Ishikawa (cell line): ENCODE data around the gene OR10AG1.

ENCODE experiments used
- CEBPB ChIP-seq: IDR thresholded peaks from 2 replicates; pipeline ENCODE4 v1.6.1; 2012
- CREB1 ChIP-seq: IDR thresholded peaks from 2 replicates; pipeline ENCODE4 v1.6.1; 2012; ENCODE audit warnings: low read depth
- EGR1 ChIP-seq: IDR thresholded peaks from 2 replicates; pipeline ENCODE4 v1.6.1; 2012
- EP300 ChIP-seq: IDR thresholded peaks from 2 replicates; pipeline ENCODE4 v1.6.1; 2012; ENCODE audit warnings: borderline replicate concordance
- FOXM1 ChIP-seq: IDR thresholded peaks from 2 replicates; pipeline ENCODE4 v1.6.1; 2012; ENCODE audit warnings: low read depth, borderline replicate concordance
- MAX ChIP-seq: IDR thresholded peaks from 2 replicates; pipeline ENCODE4 v1.6.1; 2012
- NFIC ChIP-seq: IDR thresholded peaks from 2 replicates; pipeline ENCODE4 v1.6.1; 2012
- RAD21 ChIP-seq: IDR thresholded peaks from 2 replicates; pipeline ENCODE4 v1.6.1; 2012; ENCODE audit warnings: low read depth
- TAF1 ChIP-seq: IDR thresholded peaks from 2 replicates; pipeline ENCODE4 v1.6.1; 2012; ENCODE audit warnings: low read depth, mild to moderate bottlenecking
- TCF12 ChIP-seq: IDR thresholded peaks from 2 replicates; pipeline ENCODE4 v1.6.1; 2012; ENCODE audit warnings: low read depth
- TEAD4 ChIP-seq: IDR thresholded peaks from 2 replicates; pipeline ENCODE4 v1.6.1; 2012
- USF1 ChIP-seq: IDR thresholded peaks from 2 replicates; pipeline ENCODE4 v1.6.1; 2012
- YY1 ChIP-seq: IDR thresholded peaks from 2 replicates; pipeline ENCODE4 v1.6.1; 2012; ENCODE audit warnings: low read depth
- ZBTB7A ChIP-seq: IDR thresholded peaks from 2 replicates; pipeline ENCODE4 v1.6.1; 2012; ENCODE audit warnings: low read depth
- TF ChIP-seq, protein P1 (sequence below): IDR thresholded peaks from 2 replicates; pipeline ENCODE4 v1.6.1; 2012; ENCODE audit warnings: low read depth, mild to moderate bottlenecking

OR10AG1 gene

GRCh38 chr11:55966391-55966790, 3.4 kb downstream of the OR10AG1 start:
- TF ChIP-seq YY1 (no peak), CREB1 (no peak), TCF12 (no peak), ZBTB7A (no peak), NFIC (no peak)

- TF ChIP-seq TEAD4: no peak
- TF ChIP-seq TAF1: no peak
- TF ChIP-seq CREB1: no peak
These were observed 13.2 kb downstream of the OR10AG1 start for GRCh38 chr11:55956521-55956920.

DNA sequence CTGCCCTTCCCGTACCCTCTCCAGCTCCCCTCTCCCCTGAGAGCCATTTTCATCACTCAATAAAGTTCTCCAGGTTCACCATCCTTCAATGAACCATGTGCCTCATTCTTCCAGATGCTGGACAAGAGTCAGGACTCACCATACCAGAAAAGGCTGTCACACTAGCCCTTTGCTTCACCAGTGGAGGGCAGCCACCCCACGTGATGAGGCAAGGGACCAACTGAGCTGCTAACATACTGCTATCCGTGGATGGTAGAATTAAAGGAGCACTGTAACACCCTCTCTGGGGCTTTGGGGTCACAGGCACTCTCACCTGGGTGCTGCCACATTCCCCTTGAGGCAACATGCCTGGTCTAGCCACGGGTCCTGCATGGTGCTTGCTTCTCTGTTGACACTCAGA, 20.4 kb downstream of the OR10AG1 start:
- TF ChIP-seq, protein P1, sequence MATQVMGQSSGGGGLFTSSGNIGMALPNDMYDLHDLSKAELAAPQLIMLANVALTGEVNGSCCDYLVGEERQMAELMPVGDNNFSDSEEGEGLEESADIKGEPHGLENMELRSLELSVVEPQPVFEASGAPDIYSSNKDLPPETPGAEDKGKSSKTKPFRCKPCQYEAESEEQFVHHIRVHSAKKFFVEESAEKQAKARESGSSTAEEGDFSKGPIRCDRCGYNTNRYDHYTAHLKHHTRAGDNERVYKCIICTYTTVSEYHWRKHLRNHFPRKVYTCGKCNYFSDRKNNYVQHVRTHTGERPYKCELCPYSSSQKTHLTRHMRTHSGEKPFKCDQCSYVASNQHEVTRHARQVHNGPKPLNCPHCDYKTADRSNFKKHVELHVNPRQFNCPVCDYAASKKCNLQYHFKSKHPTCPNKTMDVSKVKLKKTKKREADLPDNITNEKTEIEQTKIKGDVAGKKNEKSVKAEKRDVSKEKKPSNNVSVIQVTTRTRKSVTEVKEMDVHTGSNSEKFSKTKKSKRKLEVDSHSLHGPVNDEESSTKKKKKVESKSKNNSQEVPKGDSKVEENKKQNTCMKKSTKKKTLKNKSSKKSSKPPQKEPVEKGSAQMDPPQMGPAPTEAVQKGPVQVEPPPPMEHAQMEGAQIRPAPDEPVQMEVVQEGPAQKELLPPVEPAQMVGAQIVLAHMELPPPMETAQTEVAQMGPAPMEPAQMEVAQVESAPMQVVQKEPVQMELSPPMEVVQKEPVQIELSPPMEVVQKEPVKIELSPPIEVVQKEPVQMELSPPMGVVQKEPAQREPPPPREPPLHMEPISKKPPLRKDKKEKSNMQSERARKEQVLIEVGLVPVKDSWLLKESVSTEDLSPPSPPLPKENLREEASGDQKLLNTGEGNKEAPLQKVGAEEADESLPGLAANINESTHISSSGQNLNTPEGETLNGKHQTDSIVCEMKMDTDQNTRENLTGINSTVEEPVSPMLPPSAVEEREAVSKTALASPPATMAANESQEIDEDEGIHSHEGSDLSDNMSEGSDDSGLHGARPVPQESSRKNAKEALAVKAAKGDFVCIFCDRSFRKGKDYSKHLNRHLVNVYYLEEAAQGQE: no peak
- TF ChIP-seq CEBPB: no peak
- no peak for TF ChIP-seq USF1
- no peak for TF ChIP-seq FOXM1
- no peak for TF ChIP-seq TEAD4
- no peak for TF ChIP-seq ZBTB7A
- TF ChIP-seq RAD21: no peak
- TF ChIP-seq NFIC: no peak
- TF ChIP-seq EGR1: no peak
- no peak for TF ChIP-seq TCF12
- TF ChIP-seq YY1: no peak

GRCh38 chr11:55942785-55943392, 26.9 kb downstream of the OR10AG1 start:
- no peak for TF ChIP-seq TAF1
- peak; percentile 35 for TF ChIP-seq RAD21

DNA sequence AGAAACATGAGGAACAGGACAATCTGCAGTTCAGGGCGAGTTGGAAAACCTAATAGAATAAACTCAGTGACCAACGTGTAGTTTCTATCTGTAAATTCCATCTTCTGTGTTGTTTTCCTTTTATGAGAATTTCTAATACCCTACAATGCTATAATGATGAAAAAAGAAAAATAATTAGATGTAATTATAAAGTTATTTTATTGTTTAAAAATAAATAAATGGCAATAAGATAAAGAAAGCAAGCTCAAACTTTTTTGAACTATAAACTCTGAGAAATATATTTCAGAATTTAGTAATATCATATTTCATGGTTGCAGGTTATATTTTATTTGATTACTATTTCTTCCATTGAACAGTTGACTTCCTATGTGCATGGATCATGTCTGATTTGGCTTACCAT, 33.4 kb downstream of the OR10AG1 start, which contains the start of gene OR5I1:
Gene OR5I1, minus strand, starts transcription at position 101 of the 400 bp plus-strand sequence. Its CDS starts 0 bp downstream, at position 101.
- no peak for TF ChIP-seq USF1
- TF ChIP-seq TCF12: no peak
- TF ChIP-seq CREB1: no peak
- no peak for TF ChIP-seq CEBPB
- no peak for TF ChIP-seq YY1
- no peak for TF ChIP-seq RAD21
- no peak for TF ChIP-seq TAF1
- no peak for TF ChIP-seq EP300
- no peak for TF ChIP-seq FOXM1
- TF ChIP-seq, protein P1: no peak
- no peak for TF ChIP-seq EGR1
- TF ChIP-seq MAX: no peak
- TF ChIP-seq ZBTB7A: no peak
- no peak for TF ChIP-seq TEAD4
- no peak for TF ChIP-seq NFIC

DNA sequence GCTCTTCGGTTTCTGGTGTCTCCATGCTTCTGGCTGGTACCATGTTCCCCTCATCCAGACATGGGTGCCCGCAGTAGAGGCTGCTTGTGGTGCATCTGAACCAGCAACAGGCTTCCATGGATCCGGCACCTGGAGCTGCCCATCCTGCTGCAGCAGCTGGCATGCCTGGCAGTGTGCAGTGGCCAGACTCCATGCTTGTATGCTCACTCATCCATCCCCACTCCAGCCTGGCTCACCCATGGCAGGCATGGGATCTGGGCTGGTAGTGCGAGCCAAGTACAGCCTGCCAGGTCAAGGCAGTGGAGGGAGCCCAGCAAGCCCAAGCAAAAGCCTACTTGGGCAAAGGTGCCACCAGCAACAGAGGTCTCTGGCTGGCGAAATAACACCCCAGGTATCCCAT, 49.2 kb downstream of the OR10AG1 start:
- no peak for TF ChIP-seq EGR1
- TF ChIP-seq FOXM1: no peak
- TF ChIP-seq CEBPB: no peak
- TF ChIP-seq ZBTB7A: no peak
- no peak for TF ChIP-seq MAX
- no peak for TF ChIP-seq RAD21
- TF ChIP-seq, protein P1: no peak
- TF ChIP-seq USF1: no peak
- no peak for TF ChIP-seq TAF1
- no peak for TF ChIP-seq TEAD4
- TF ChIP-seq NFIC: no peak
- TF ChIP-seq EP300: no peak
- TF ChIP-seq CREB1: no peak
- no peak for TF ChIP-seq TCF12
- no peak for TF ChIP-seq YY1
